ENCODE data around the gene ACAA1.

- no peak for TF ChIP-seq CTCF (conservative IDR thresholded peaks at IDR 0.05; ENCODE audit: low read depth, low read length)
- TF ChIP-seq EZH2 (IDR thresholded peaks at IDR 0.05; ENCODE audit: low read length, unreplicated experiment), result no peak
These were observed 31.4 kb downstream of the ACAA1 start for GRCh38 chr3:38105525-38105924.

All from PC-3 (cell line).